ENCODE data around the gene ZNF804B.

- no peak for TF ChIP-seq CTCF (IDR thresholded peaks at IDR 0.05)
- no peak for TF ChIP-seq ZFX (IDR thresholded peaks at IDR 0.05; ENCODE audit: borderline replicate concordance)
These were observed 300.7 kb downstream of the ZNF804B start for GRCh38 chr7:89060234-89060633.

Measured in 22Rv1 (cell line).